Activated CD8-positive, alpha-beta memory T cell treated with anti-CD3 and anti-CD28 coated beads, Interleukin-2, amount 10 ng/mL, durations not matched to agents 7 days and 5 days (primary cell): ENCODE results near the gene PSMD12. TPM values are rescaled to one million over a fixed set of nuclear protein-coding genes. Genes with fewer than 3 reads are reported as not detected.
A peak's percentile ranks its signal among the peaks of the same experiment; 100 is the strongest.
"Not testable (repeated sequence)": the region's sequence is repeated elsewhere in the genome, so short reads cannot be mapped to it uniquely, and the experiment has no call there.

Experiments
- ATAC-seq: fragments of 150-1000 bp; cut with Tn5 transposase; one replicate; pipeline ENCODE4 v1.10.0; 2021; ENCODE audit warnings: moderate library complexity
- CTCF ChIA-PET: fragments of 350-600 bp; sonication (Branson Sonifier 250); formaldehyde crosslinking; loops from one replicate; lab custom pipeline; 2021; ENCODE audit warnings: antibody characterized with exemption; lab: Charles Lee
- DNase-seq: peaks from one replicate; pipeline ENCODE4 v3.0.0-alpha.2; 2020
- H3K27ac Mint-ChIP-seq: one replicate; pipeline ENCODE4 v1.8.0; 2021; ENCODE audit warnings: mild to moderate bottlenecking, mixed read lengths
- H3K27me3 Mint-ChIP-seq: one replicate; pipeline ENCODE4 v1.8.0; 2021; ENCODE audit warnings: mixed read lengths
- H3K36me3 Mint-ChIP-seq: one replicate; pipeline ENCODE4 v1.8.0; 2021; ENCODE audit warnings: mild to moderate bottlenecking, mixed read lengths
- H3K4me1 Mint-ChIP-seq: one replicate; pipeline ENCODE4 v1.8.0; 2021; ENCODE audit warnings: mixed read lengths
- H3K4me3 Mint-ChIP-seq: one replicate; pipeline ENCODE4 v1.8.0; 2021; ENCODE audit warnings: mild to moderate bottlenecking, moderate library complexity, mixed read lengths
- H3K9me3 Mint-ChIP-seq: one replicate; pipeline ENCODE4 v1.8.0; 2022; ENCODE audit warnings: low read depth, mixed read lengths
- total RNA-seq, 2 experiments: library from RNA; stranded (reverse); gene quantifications; one replicate each; pipeline ENCODE4 v1.2.3, GENCODE V29; 2021

The PSMD12 gene
- total RNA-seq, 2 experiments from 2014 or later, result 52.8 to 63.2 TPM

GRCh38 chr17:67400193-67400592, 33.8 kb upstream of the PSMD12 start:
- CTCF ChIA-PET, result interaction anchor here (1.5 kb wide), 2 partner anchors 41 to 75 kb away, joined by 3 to 5 read pairs; no protein-coding TSS in a partner anchor
- Mint-ChIP-seq H3K4me1 (peaks cover 55% of the 10 kb centered on the region), H3K9me3 (no peaks in the 10 kb centered on the region), H3K27me3 (no peaks in the 10 kb centered on the region), H3K27ac (peak overlapping the region; percentile 89), H3K36me3 (peaks cover 24% of the 10 kb centered on the region), H3K4me3 (peak overlapping the region; percentile 66)
- DNase-seq (no peak), ATAC-seq (no peak)

- Mint-ChIP-seq H3K36me3 (peaks cover 27% of the 10 kb centered on the region), H3K27me3 (no peaks in the 10 kb centered on the region), H3K4me1 (peaks cover 58% of the 10 kb centered on the region), H3K9me3 (no peaks in the 10 kb centered on the region), H3K27ac (peak overlapping the region; percentile 89), H3K4me3 (peak overlapping the region; percentile 66)
- no peak for DNase-seq
- CTCF ChIA-PET, result no interaction called here
- no peak for ATAC-seq
These were observed 33.3 kb upstream of the PSMD12 start for GRCh38 chr17:67399676-67400075.

- Mint-ChIP-seq H3K36me3 (peaks cover 41% of the 10 kb centered on the region), H3K4me1 (peaks cover 65% of the 10 kb centered on the region), H3K27ac (peak overlapping the region; percentile 77), H3K27me3 (no peaks in the 10 kb centered on the region), H3K4me3 (peak overlapping the region; percentile 32), H3K9me3 (no peaks in the 10 kb centered on the region)
- DNase-seq (no peak), ATAC-seq (no peak)
- CTCF ChIA-PET, result interaction anchor here (0.7 to 1.8 kb wide), 4 partner anchors 15 to 82 kb away, joined by 3 to 6 read pairs (median 4); no protein-coding TSS in a partner anchor
These were observed 27.5 kb upstream of the PSMD12 start for GRCh38 chr17:67393809-67394397.

- ATAC-seq, result no peak
- peaks cover 66% of the 10 kb centered on the region for H3K4me1 Mint-ChIP-seq
- H3K27ac Mint-ChIP-seq, result peak overlapping the region; percentile 95
- H3K9me3 Mint-ChIP-seq, result no peaks in the 10 kb centered on the region
- H3K4me3 Mint-ChIP-seq, result peak overlapping the region; percentile 78
- CTCF ChIA-PET, result interaction anchor here (6.5 kb wide), 1 partner anchor 13 kb away, joined by 64 read pairs; the partner anchor contains the start of gene PITPNC1
- H3K27me3 Mint-ChIP-seq, result no peaks in the 10 kb centered on the region
- DNase-seq, result no peak
- H3K36me3 Mint-ChIP-seq, result peaks cover 27% of the 10 kb centered on the region
These were observed 25.7 kb upstream of the PSMD12 start for GRCh38 chr17:67392111-67392510.

- H3K36me3 Mint-ChIP-seq, result peaks cover 29% of the 10 kb centered on the region
These were observed 24.4 kb upstream of the PSMD12 start for GRCh38 chr17:67390646-67391361.

GRCh38 chr17:67390006-67390645, 23.7 kb upstream of the PSMD12 start:
- ATAC-seq (peak; percentile 20), DNase-seq (peak; percentile 32)
- Mint-ChIP-seq H3K4me1 (peaks cover 75% of the 10 kb centered on the region), H3K36me3 (peaks cover 31% of the 10 kb centered on the region), H3K27ac (peak overlapping the region; percentile 95), H3K9me3 (no peaks in the 10 kb centered on the region), H3K27me3 (no peaks in the 10 kb centered on the region), H3K4me3 (peak overlapping the region; percentile 78)
- CTCF ChIA-PET, result interaction anchor here (0.7 to 7.3 kb wide), 14 partner anchors 8 to 101 kb away, joined by 3 to 144 read pairs (median 5); partner anchors contain the start of gene PITPNC1

More at GRCh38 chr17:67390646-67391361, 24.4 kb upstream of the PSMD12 start:
- Mint-ChIP-seq H3K27ac (peak overlapping the region; percentile 95), H3K9me3 (no peaks in the 10 kb centered on the region), H3K27me3 (no peaks in the 10 kb centered on the region), H3K4me1 (peaks cover 75% of the 10 kb centered on the region), H3K4me3 (peak overlapping the region; percentile 78)
- CTCF ChIA-PET, result interaction anchor here (0.7 to 7.3 kb wide), 12 partner anchors 9 to 100 kb away, joined by 3 to 144 read pairs (median 8); partner anchors contain the start of gene PITPNC1
- DNase-seq (peak; percentile 94), ATAC-seq (peak; percentile 90)

- no peak for ATAC-seq
- Mint-ChIP-seq H3K9me3 (no peaks in the 10 kb centered on the region), H3K27ac (peak overlapping the region; percentile 34), H3K4me3 (no peak overlapping the region), H3K4me1 (peaks cover 68% of the 10 kb centered on the region), H3K36me3 (peaks cover 27% of the 10 kb centered on the region), H3K27me3 (no peaks in the 10 kb centered on the region)
- CTCF ChIA-PET, result interaction anchor here (0.8 to 7.3 kb wide), 15 partner anchors 10 to 301 kb away, joined by 3 to 144 read pairs (median 4); partner anchors contain the start of gene PITPNC1
- no peak for DNase-seq
These were observed 22.6 kb upstream of the PSMD12 start for GRCh38 chr17:67388986-67389385.

GRCh38 chr17:67388536-67388935, 22.2 kb upstream of the PSMD12 start:
- Mint-ChIP-seq H3K36me3 (peaks cover 27% of the 10 kb centered on the region), H3K27ac (peak overlapping the region; percentile 34), H3K4me1 (peaks cover 64% of the 10 kb centered on the region)
- CTCF ChIA-PET, result interaction anchor here (0.8 to 7.3 kb wide), 13 partner anchors 9 to 282 kb away, joined by 3 to 144 read pairs (median 5); partner anchors contain the start of gene PITPNC1
- not testable (repeated sequence) for ATAC-seq, H3K4me3 Mint-ChIP-seq, H3K27me3 Mint-ChIP-seq, DNase-seq, H3K9me3 Mint-ChIP-seq

GRCh38 chr17:67386965-67387551, 20.7 kb upstream of the PSMD12 start:
- ATAC-seq (no peak), DNase-seq (peak; percentile 77)
- Mint-ChIP-seq H3K9me3 (no peaks in the 10 kb centered on the region), H3K4me3 (no peak overlapping the region), H3K27ac (peak overlapping the region; percentile 7), H3K27me3 (no peaks in the 10 kb centered on the region), H3K4me1 (peaks cover 56% of the 10 kb centered on the region), H3K36me3 (peaks cover 24% of the 10 kb centered on the region)
- CTCF ChIA-PET, result interaction anchor here (0.7 to 7.3 kb wide), 21 partner anchors 8 to 303 kb away, joined by 3 to 144 read pairs (median 4); partner anchors contain the start of gene PITPNC1

GRCh38 chr17:67385122-67385988, 19.0 kb upstream of the PSMD12 start:
- no peaks in the 10 kb centered on the region for H3K9me3 Mint-ChIP-seq
- no peaks in the 10 kb centered on the region for H3K27me3 Mint-ChIP-seq
- no peak overlapping the region for H3K4me3 Mint-ChIP-seq
- H3K27ac Mint-ChIP-seq, result no peak overlapping the region
- DNase-seq, result peak; percentile 36
- no peak for ATAC-seq
- H3K4me1 Mint-ChIP-seq, result peaks cover 49% of the 10 kb centered on the region
- CTCF ChIA-PET, result interaction anchor here (1.0 to 7.3 kb wide), 7 partner anchors 10 to 218 kb away, joined by 4 to 144 read pairs (median 13); no protein-coding TSS in a partner anchor
- H3K36me3 Mint-ChIP-seq, result peaks cover 21% of the 10 kb centered on the region

GRCh38 chr17:67381929-67382257, 15.5 kb upstream of the PSMD12 start:
- DNase-seq, result no peak
- Mint-ChIP-seq H3K4me3 (no peak overlapping the region), H3K27ac (peak overlapping the region; percentile 47), H3K36me3 (peaks cover 33% of the 10 kb centered on the region), H3K27me3 (no peaks in the 10 kb centered on the region), H3K9me3 (no peaks in the 10 kb centered on the region), H3K4me1 (peaks cover 36% of the 10 kb centered on the region)
- CTCF ChIA-PET, result interaction anchor here (0.7 to 10.5 kb wide), 4 partner anchors 9 to 442 kb away, joined by 3 to 209 read pairs (median 4); no protein-coding TSS in a partner anchor
- no peak for ATAC-seq

- Mint-ChIP-seq H3K4me3 (peak overlapping the region; percentile 83), H3K4me1 (peaks cover 47% of the 10 kb centered on the region), H3K36me3 (peaks cover 21% of the 10 kb centered on the region), H3K27me3 (no peaks in the 10 kb centered on the region), H3K27ac (peak overlapping the region; percentile 86), H3K9me3 (no peaks in the 10 kb centered on the region)
- no peak for ATAC-seq
- CTCF ChIA-PET, result interaction anchor here (0.9 to 10.5 kb wide), 27 partner anchors 10 to 311 kb away, joined by 3 to 209 read pairs (median 7); partner anchors contain the start of gene PSMD12
- DNase-seq, result no peak
These were observed 12.9 kb upstream of the PSMD12 start for GRCh38 chr17:67379251-67379630.
